ENCODE data around the gene GHR. TPM values are rescaled to one million over a fixed set of nuclear protein-coding genes. Genes with fewer than 3 reads are reported as not detected.

Gene GHR
- polyA plus RNA-seq, 3 donors, result not detected

DNA sequence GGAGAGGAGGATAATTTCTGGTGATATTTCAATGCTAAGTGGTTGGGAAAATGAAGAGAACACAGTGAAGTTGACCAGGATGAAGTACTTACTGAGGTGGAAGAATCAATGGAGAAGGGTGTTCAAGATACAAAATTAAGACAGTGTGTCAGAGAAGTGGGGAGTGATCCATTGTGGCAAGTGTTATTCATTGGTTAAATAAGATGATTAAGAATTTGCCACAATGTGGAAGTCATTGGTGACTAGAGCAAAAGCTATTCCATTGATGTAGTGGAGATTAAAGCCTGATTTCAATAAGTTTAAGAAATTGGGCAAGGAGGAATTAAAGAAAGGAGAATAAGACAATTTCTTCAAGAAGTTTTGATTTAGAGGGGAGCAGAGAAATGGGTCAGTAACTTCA lies 118.9 kb downstream of the GHR start:
- Histone ChIP-seq H2AFZ (ENCODE audit: insufficient read depth, low read depth, low read length, poor library complexity, severe bottlenecking) (no peak overlapping the region), H3K4me2 (replicated peaks; ENCODE audit: extremely low read depth, low read length, poor library complexity, severe bottlenecking) (no peak overlapping the region), H3K27ac (ENCODE audit: low read depth in 1 of 2, low read length in 2 of 2) (no peak overlapping the region), H3K9ac (ENCODE audit: insufficient read depth, low read length, poor library complexity, severe bottlenecking) (no peak overlapping the region), H3K4me1 (ENCODE audit: control insufficient read depth in 1 of 2, insufficient read depth in 2 of 2, low read length in 2 of 2) (no peaks in the 10 kb centered on the region), H3K79me2 (ENCODE audit: insufficient read depth, low read length) (no peaks in the 10 kb centered on the region), H3K36me3 (replicated peaks in 1 of 2; ENCODE audit: control insufficient read depth in 1 of 2, insufficient read depth in 2 of 2, low read length in 2 of 2) (no peaks in the 10 kb centered on the region), H3K4me3 (replicated peaks in 1 of 3; ENCODE audit: low read depth in 2 of 3, low read length in 3 of 3) (no peak overlapping the region), H4K20me1 (ENCODE audit: insufficient read depth, low read length) (no peaks in the 10 kb centered on the region), H3K9me3 (replicated peaks in 1 of 2; ENCODE audit: control insufficient read depth in 1 of 2, insufficient read depth in 1 of 2, low read length in 2 of 2) (peaks cover 4 to 27% of the 10 kb centered on the region in 2 donors), H3K27me3 (ENCODE audit: control insufficient read depth in 2 of 2, insufficient read depth in 2 of 2, low read length in 2 of 2) (no peaks in the 10 kb centered on the region)
- Mint-ChIP-seq H3K4me3 (no peak overlapping the region), H3K27me3 (ENCODE audit: low read depth in 3 of 3) (peaks cover 0 to 2% (median 0%) of the 10 kb centered on the region in 3 donors), H3K27ac (no peak overlapping the region), H3K9me3 (peaks cover 3 to 24% (median 11%) of the 10 kb centered on the region in 7 donors), H3K36me3 (no peaks in the 10 kb centered on the region), H3K4me1 (no peaks in the 10 kb centered on the region)
- DNase-seq, result no peak
- TF ChIP-seq CTCF (IDR thresholded peaks at IDR 0.05), result no peak
- intact Hi-C loops (cut with micrococcal nuclease), result no loop called here

DNA sequence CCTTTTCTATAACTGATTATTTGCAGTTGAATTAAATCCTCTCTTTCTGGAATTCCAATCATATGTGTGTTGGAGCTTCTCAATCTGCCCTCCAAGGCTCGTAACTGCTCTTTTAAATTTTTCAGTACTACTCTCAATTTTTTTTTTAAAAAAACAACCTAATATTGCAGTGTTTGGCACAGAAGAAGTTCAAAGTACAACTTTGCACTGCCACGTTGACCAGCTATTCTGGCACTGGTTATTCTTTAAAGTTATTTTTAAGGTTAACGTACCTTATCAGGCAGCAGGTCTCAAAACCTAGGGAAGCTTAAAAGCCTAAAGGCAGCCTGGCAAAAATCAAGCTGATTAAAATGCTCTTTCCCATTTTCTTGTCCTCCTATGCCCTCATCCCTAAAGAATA lies 120.5 kb downstream of the GHR start:
- no peak overlapping the region for H3K4me3 Mint-ChIP-seq
- no peak overlapping the region for H2AFZ ChIP-seq (ENCODE audit: insufficient read depth, low read depth, low read length, poor library complexity, severe bottlenecking)
- H3K4me1 ChIP-seq (ENCODE audit: control insufficient read depth in 1 of 2, insufficient read depth in 2 of 2, low read length in 2 of 2), result no peaks in the 10 kb centered on the region
- no peak for TF ChIP-seq CTCF (IDR thresholded peaks at IDR 0.05)
- H3K9me3 Mint-ChIP-seq, result peaks cover 3 to 20% (median 11%) of the 10 kb centered on the region in 7 donors
- no peaks in the 10 kb centered on the region for H3K36me3 ChIP-seq (replicated peaks in 1 of 2; ENCODE audit: control insufficient read depth in 1 of 2, insufficient read depth in 2 of 2, low read length in 2 of 2)
- H3K4me1 Mint-ChIP-seq, result no peaks in the 10 kb centered on the region
- no peaks in the 10 kb centered on the region for H3K79me2 ChIP-seq (ENCODE audit: insufficient read depth, low read length)
- no peaks in the 10 kb centered on the region for H4K20me1 ChIP-seq (ENCODE audit: insufficient read depth, low read length)
- no peak overlapping the region for H3K27ac ChIP-seq (ENCODE audit: low read depth in 1 of 2, low read length in 2 of 2)
- no peak for DNase-seq
- no CpG with 5 or more reads among the region's 3 CpGs for WGBS (ENCODE audit: insufficient coverage)
- H3K27ac Mint-ChIP-seq, result no peak overlapping the region
- no peak overlapping the region for H3K4me2 ChIP-seq (replicated peaks; ENCODE audit: extremely low read depth, low read length, poor library complexity, severe bottlenecking)
- H3K9ac ChIP-seq (ENCODE audit: insufficient read depth, low read length, poor library complexity, severe bottlenecking), result no peak overlapping the region
- peaks cover 0 to 2% (median 0%) of the 10 kb centered on the region in 3 donors for H3K27me3 Mint-ChIP-seq (ENCODE audit: low read depth in 3 of 3)
- H3K27me3 ChIP-seq (ENCODE audit: control insufficient read depth in 2 of 2, insufficient read depth in 2 of 2, low read length in 2 of 2), result no peaks in the 10 kb centered on the region
- intact Hi-C loops (cut with micrococcal nuclease), result no loop called here
- H3K4me3 ChIP-seq (replicated peaks in 1 of 3; ENCODE audit: low read depth in 2 of 3, low read length in 3 of 3), result no peak overlapping the region
- H3K9me3 ChIP-seq (replicated peaks in 1 of 2; ENCODE audit: control insufficient read depth in 1 of 2, insufficient read depth in 1 of 2, low read length in 2 of 2), result peaks cover 4 to 22% of the 10 kb centered on the region in 2 donors
- H3K36me3 Mint-ChIP-seq, result no peaks in the 10 kb centered on the region
